ENCODE measurements around the gene HTRA1. TPM values are rescaled to one million over a fixed set of nuclear protein-coding genes. Genes with fewer than 3 reads are reported as not detected.

Gene HTRA1
- total RNA-seq, 1 experiment from 2014 or later, result 0.39 TPM

DNA sequence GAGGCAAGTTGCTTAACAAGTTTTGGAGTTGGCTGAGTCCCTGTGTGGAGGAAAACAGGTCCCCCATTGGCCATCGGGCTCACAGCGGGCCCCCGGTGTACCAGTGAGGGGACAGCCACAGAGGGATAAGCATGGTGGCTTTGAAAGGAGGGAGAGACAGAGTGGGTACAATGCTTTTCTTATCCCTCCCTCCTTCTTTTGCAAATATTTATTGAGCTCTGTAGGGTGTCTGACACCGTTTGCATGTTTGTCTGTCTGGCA lies 2.8 kb downstream of the HTRA1 start:
- no peak overlapping the region for H2AFZ ChIP-seq (ENCODE audit: low read depth, low read length, poor library complexity, severe bottlenecking)
- H3K36me3 ChIP-seq (ENCODE audit: control insufficient read depth in 1 of 2, insufficient read depth in 2 of 2, low read length in 2 of 2), result no peaks in the 10 kb centered on the region
- H3K27me3 ChIP-seq (ENCODE audit: insufficient read depth, low read length), result peaks cover 32% of the 10 kb centered on the region; the same call in 1 of the 2 replicates
- no peak overlapping the region for H3K4me2 ChIP-seq (ENCODE audit: low read length)
- no peaks in the 10 kb centered on the region for H3K9me2 ChIP-seq (ENCODE audit: insufficient read depth)
- no peak for ATAC-seq
- H3K27ac ChIP-seq (ENCODE audit: low read depth, low read length), result no peak overlapping the region
- ChIA-PET RAD21 (ENCODE audit: low non-redundant PET in 1 of 2, low total read pairs in 2 of 2, uncharacterized antibody in 2 of 2, unreplicated experiment in 2 of 2) (no interaction called here), CTCF (no interaction called here), POLR2A (no interaction called here)
- H3K4me1 ChIP-seq (ENCODE audit: control insufficient read depth in 1 of 2, insufficient read depth in 2 of 2, low read length in 2 of 2), result peaks cover 3 to 8% of the 10 kb centered on the region in 2 experiments; a peak in 2 of 4 replicates
- H3K4me3 ChIP-seq (replicated peaks in 1 of 2; ENCODE audit: low read depth in 1 of 2, low read length in 2 of 2), result no peak overlapping the region
- no TSS peak for BruUV-seq (replicated peaks)
- no peaks in the 10 kb centered on the region for H4K20me1 ChIP-seq (ENCODE audit: insufficient read depth)
- DNase-seq (ENCODE audit: low read depth, low spot score), result no peak
- H3K79me2 ChIP-seq (ENCODE audit: insufficient read depth, low read length), result no peaks in the 10 kb centered on the region
- no peaks in the 10 kb centered on the region for H3K9me3 ChIP-seq (ENCODE audit: control insufficient read depth in 1 of 2, insufficient read depth in 1 of 2, low read depth in 1 of 2, low read length in 2 of 2)
- H3K9ac ChIP-seq (ENCODE audit: low read length), result no peak overlapping the region
- intact Hi-C loops (cut with micrococcal nuclease), result no loop called here
- TF ChIP-seq EZH2 (IDR thresholded peaks at IDR 0.05), result no peak

DNA sequence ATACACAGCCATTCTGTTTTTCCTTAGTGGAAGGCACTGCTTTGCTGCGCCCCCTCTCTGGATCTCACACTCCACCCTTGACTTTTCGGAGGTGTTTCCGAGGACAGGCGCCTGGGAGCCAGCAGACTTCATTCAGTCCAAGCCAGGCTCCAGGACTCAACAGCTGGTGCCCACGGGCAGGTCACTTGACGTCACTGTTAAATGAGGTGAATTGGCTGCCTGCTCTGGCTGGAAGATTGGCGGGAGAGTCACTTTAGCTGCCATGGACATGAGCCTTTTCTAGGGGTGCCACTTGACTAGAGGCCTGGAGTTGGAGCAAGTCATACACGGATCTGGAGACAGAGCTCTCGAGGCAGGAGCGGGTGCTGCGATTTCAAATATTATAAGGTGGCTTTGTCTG lies 3.2 kb downstream of the HTRA1 start:
- no peak overlapping the region for H3K27ac ChIP-seq (ENCODE audit: low read depth, low read length)
- DNase-seq (ENCODE audit: low read depth, low spot score) (no peak), ATAC-seq (no peak)
- intact Hi-C loops (cut with micrococcal nuclease), result no loop called here
- no peaks in the 10 kb centered on the region for H3K36me3 ChIP-seq (ENCODE audit: control insufficient read depth in 1 of 2, insufficient read depth in 2 of 2, low read length in 2 of 2)
- no peaks in the 10 kb centered on the region for H3K9me3 ChIP-seq (ENCODE audit: control insufficient read depth in 1 of 2, insufficient read depth in 1 of 2, low read depth in 1 of 2, low read length in 2 of 2)
- RAD21 ChIA-PET (ENCODE audit: low non-redundant PET in 1 of 2, low total read pairs in 2 of 2, uncharacterized antibody in 2 of 2, unreplicated experiment in 2 of 2), result no interaction called here
- no peaks in the 10 kb centered on the region for H4K20me1 ChIP-seq (ENCODE audit: insufficient read depth)
- no TSS peak for BruUV-seq (replicated peaks)
- CTCF ChIA-PET, result no interaction called here
- H3K9me2 ChIP-seq (ENCODE audit: insufficient read depth), result no peaks in the 10 kb centered on the region
- no peak overlapping the region for H3K4me3 ChIP-seq (replicated peaks in 1 of 2; ENCODE audit: low read depth in 1 of 2, low read length in 2 of 2)
- no peak overlapping the region for H3K4me2 ChIP-seq (ENCODE audit: low read length)
- POLR2A ChIA-PET, result no interaction called here
- H3K79me2 ChIP-seq (ENCODE audit: insufficient read depth, low read length), result no peaks in the 10 kb centered on the region
- peaks cover 32% of the 10 kb centered on the region; the same call in 1 of the 2 replicates for H3K27me3 ChIP-seq (ENCODE audit: insufficient read depth, low read length)
- no peak overlapping the region for H2AFZ ChIP-seq (ENCODE audit: low read depth, low read length, poor library complexity, severe bottlenecking)
- H3K4me1 ChIP-seq (ENCODE audit: control insufficient read depth in 1 of 2, insufficient read depth in 2 of 2, low read length in 2 of 2), result peaks cover 6 to 12% of the 10 kb centered on the region in 2 experiments; a peak in 3 of 4 replicates
- H3K9ac ChIP-seq (ENCODE audit: low read length), result no peak overlapping the region
- TF ChIP-seq TCF7L2 (IDR thresholded peaks at IDR 0.05; ENCODE audit: borderline replicate concordance, extremely low read depth, insufficient read depth, insufficient read length) (no peak), RAD21 (IDR thresholded peaks at IDR 0.05; ENCODE audit: low read depth) (no peak), ELF1 (IDR thresholded peaks at IDR 0.05; ENCODE audit: borderline replicate concordance, low read depth) (no peak), JUND (IDR thresholded peaks at IDR 0.05) (no peak), SIN3A (IDR thresholded peaks at IDR 0.05; ENCODE audit: low read depth) (no peak), EZH2 (IDR thresholded peaks at IDR 0.05) (no peak), POLR2A (IDR thresholded peaks at IDR 0.05; ENCODE audit: borderline replicate concordance, extremely low read depth, insufficient read depth, insufficient read length) (no peak), CEBPB (IDR thresholded peaks at IDR 0.05; ENCODE audit: low read depth) (no peak), POLR2AphosphoS5 (IDR thresholded peaks at IDR 0.05; ENCODE audit: low read depth, low read length) (no peak), EGR1 (IDR thresholded peaks at IDR 0.05; ENCODE audit: low read depth) (no peak), ZNF274 (IDR thresholded peaks at IDR 0.05; ENCODE audit: low read depth, low read length) (no peak)
- TF ChIP-seq, protein P1, sequence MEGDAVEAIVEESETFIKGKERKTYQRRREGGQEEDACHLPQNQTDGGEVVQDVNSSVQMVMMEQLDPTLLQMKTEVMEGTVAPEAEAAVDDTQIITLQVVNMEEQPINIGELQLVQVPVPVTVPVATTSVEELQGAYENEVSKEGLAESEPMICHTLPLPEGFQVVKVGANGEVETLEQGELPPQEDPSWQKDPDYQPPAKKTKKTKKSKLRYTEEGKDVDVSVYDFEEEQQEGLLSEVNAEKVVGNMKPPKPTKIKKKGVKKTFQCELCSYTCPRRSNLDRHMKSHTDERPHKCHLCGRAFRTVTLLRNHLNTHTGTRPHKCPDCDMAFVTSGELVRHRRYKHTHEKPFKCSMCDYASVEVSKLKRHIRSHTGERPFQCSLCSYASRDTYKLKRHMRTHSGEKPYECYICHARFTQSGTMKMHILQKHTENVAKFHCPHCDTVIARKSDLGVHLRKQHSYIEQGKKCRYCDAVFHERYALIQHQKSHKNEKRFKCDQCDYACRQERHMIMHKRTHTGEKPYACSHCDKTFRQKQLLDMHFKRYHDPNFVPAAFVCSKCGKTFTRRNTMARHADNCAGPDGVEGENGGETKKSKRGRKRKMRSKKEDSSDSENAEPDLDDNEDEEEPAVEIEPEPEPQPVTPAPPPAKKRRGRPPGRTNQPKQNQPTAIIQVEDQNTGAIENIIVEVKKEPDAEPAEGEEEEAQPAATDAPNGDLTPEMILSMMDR (IDR thresholded peaks at IDR 0.05 in 2 of 3, conservative IDR thresholded peaks at IDR 0.05 in 1 of 3; ENCODE audit: borderline replicate concordance in 1 of 3, insufficient read depth in 1 of 3, low read depth in 2 of 3, low read length in 2 of 3), result no peak
- TF ChIP-seq, protein P2, sequence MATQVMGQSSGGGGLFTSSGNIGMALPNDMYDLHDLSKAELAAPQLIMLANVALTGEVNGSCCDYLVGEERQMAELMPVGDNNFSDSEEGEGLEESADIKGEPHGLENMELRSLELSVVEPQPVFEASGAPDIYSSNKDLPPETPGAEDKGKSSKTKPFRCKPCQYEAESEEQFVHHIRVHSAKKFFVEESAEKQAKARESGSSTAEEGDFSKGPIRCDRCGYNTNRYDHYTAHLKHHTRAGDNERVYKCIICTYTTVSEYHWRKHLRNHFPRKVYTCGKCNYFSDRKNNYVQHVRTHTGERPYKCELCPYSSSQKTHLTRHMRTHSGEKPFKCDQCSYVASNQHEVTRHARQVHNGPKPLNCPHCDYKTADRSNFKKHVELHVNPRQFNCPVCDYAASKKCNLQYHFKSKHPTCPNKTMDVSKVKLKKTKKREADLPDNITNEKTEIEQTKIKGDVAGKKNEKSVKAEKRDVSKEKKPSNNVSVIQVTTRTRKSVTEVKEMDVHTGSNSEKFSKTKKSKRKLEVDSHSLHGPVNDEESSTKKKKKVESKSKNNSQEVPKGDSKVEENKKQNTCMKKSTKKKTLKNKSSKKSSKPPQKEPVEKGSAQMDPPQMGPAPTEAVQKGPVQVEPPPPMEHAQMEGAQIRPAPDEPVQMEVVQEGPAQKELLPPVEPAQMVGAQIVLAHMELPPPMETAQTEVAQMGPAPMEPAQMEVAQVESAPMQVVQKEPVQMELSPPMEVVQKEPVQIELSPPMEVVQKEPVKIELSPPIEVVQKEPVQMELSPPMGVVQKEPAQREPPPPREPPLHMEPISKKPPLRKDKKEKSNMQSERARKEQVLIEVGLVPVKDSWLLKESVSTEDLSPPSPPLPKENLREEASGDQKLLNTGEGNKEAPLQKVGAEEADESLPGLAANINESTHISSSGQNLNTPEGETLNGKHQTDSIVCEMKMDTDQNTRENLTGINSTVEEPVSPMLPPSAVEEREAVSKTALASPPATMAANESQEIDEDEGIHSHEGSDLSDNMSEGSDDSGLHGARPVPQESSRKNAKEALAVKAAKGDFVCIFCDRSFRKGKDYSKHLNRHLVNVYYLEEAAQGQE (IDR thresholded peaks at IDR 0.05; ENCODE audit: low read depth), result no peak
- TF ChIP-seq, protein P3, sequence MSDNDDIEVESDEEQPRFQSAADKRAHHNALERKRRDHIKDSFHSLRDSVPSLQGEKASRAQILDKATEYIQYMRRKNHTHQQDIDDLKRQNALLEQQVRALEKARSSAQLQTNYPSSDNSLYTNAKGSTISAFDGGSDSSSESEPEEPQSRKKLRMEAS (IDR thresholded peaks at IDR 0.05), result no peak
- TF ChIP-seq, protein P4, sequence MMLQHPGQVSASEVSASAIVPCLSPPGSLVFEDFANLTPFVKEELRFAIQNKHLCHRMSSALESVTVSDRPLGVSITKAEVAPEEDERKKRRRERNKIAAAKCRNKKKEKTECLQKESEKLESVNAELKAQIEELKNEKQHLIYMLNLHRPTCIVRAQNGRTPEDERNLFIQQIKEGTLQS (IDR thresholded peaks at IDR 0.05), result no peak
